ENCODE data around the gene MATCAP1. TPM values are rescaled to one million over a fixed set of nuclear protein-coding genes. Genes with fewer than 3 reads are reported as not detected.
A peak's percentile ranks its signal among the peaks of the same experiment; 100 is the strongest.

Gene MATCAP1
- polyA plus RNA-seq, 1 of the 3 experiments (the other 2 are of a cell fraction): 68.5 TPM

DNA sequence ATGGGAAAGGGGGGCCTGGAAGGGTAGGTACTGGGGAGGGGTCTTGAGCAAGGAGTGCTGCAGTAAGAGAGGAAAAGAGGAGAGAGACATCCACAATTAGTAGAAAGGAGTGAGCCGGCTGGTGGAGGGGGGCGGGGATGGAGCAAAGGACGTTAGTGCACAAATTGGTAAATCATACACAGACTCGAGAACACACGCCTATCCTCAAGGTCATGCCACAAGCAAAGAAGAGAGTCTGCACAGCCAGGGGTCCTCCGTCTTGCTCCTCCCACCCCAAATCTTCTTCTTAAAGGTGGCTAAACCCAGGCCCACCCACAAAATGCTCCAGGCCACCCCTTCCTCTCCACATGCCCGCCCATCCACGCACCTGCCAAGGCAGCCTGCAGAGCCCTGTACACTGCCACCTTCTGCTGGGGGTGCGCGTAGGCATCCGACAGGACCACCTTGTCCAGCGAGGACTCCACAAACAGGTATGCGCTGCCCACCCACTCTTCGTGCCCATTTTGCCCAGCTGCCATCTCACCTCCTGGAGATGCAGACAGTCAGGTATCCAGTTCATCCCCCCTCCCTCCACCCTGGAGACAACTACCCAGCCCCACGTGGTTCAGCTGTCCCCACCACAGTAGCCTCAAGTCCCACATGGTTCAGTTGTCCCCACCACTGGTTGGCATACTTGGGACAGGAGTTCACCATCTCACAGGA, 27.5 kb downstream of the MATCAP1 start:
- no peak for DNase-seq
- no peak for TF ChIP-seq SIN3A (IDR thresholded peaks at IDR 0.05; ENCODE audit: borderline replicate concordance, low read depth, low read length)
- no peak overlapping the region for H3K9ac ChIP-seq
- CTCF ChIA-PET: interaction anchor here (1.1 to 14.2 kb wide), 23 partner anchors 8 to 261 kb away, joined by 3 to 470 read pairs (median 11); partner anchors contain the start of genes CBFB, CES3, HSF4 and MATCAP1
- no peaks in the 10 kb centered on the region for H3K79me2 ChIP-seq (ENCODE audit: insufficient read depth)
- POLR2A ChIA-PET: interaction anchor here (1.4 kb wide), 1 partner anchor 139 kb away, joined by 3 read pairs; no protein-coding TSS in a partner anchor
- H2AFZ ChIP-seq (ENCODE audit: low read depth): no peak overlapping the region
- H4K20me1 ChIP-seq (ENCODE audit: insufficient read depth): peaks cover 26% of the 10 kb centered on the region
- H3K9me3 ChIP-seq: no peaks in the 10 kb centered on the region
- H3F3A ChIP-seq (replicated peaks; ENCODE audit: insufficient read depth): peaks cover 9% of the 10 kb centered on the region
- no peak overlapping the region for H3K4me3 ChIP-seq (ENCODE audit: low read depth in 2 of 2, low read length in 1 of 2)
- no peaks in the 10 kb centered on the region for H3K9me2 ChIP-seq
- H3K4me2 ChIP-seq: no peak overlapping the region
- no peak overlapping the region for H3K27ac ChIP-seq (ENCODE audit: low read depth in 2 of 2, low read length in 1 of 2)
- no peaks in the 10 kb centered on the region for H3K27me3 ChIP-seq (ENCODE audit: insufficient read depth)
- H3K36me3 ChIP-seq (replicated peaks in 1 of 2; ENCODE audit: control insufficient read depth in 1 of 2, insufficient read depth in 2 of 2, low read length in 1 of 2): peaks cover 0 to 4% of the 10 kb centered on the region in 2 experiments
- WGBS (ENCODE audit: low lambda C conversion rate): 84% methylated on average over 15 of the region's 15 CpGs
- peaks cover 4 to 19% of the 10 kb centered on the region in 2 experiments; a peak in 1 of 4 replicates for H3K4me1 ChIP-seq (ENCODE audit: control insufficient read depth in 1 of 2, insufficient read depth in 2 of 2, low read depth in 1 of 2, low read length in 1 of 2)

DNA sequence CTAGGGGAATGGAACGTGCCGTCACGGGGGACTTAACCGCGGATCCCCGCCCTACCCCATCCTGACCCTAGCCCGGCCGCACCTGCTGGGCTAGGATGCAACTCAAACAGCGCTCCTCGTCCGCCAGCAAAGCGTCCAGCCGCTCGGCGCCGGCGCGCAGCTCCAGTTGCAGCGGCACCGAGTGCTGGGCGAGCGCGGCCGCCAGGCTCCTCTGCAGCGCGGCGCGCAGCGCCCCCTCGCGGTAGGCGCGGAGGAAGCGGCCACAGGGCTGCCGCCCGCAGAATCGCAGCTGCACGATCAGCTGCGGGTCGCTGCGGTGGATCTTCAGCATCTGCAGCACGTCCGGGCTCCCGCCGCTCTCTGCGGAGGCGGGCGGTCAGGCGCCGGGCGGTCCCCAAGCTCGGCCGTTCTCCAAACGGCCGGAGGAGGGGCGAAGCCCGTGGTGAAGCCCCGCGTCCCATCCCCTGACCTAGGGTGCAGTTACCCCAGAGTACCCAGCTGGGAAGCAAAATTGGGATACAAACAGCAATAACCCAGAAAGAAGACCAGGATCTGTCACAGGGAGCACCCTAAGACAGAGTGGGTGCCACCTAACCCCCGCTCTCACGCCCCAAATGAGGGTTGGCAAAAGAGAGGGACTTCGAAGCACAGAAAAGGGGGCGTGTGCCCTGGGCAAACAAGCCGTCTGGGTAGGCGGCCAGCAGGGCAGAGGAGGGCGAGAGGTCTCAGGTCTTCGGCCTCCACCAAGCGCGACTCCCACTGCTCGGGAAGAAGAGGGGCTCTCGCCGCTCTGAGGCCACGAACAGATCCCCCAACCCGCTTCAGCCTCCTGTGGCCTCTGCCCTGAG, 28.2 kb downstream of the MATCAP1 start:
- Histone ChIP-seq H3K4me1 (ENCODE audit: control insufficient read depth in 1 of 2, insufficient read depth in 2 of 2, low read depth in 1 of 2, low read length in 1 of 2) (peaks cover 4 to 19% of the 10 kb centered on the region in 2 experiments; a peak in 1 of 4 replicates), H3K9me2 (no peaks in the 10 kb centered on the region), H3K27me3 (ENCODE audit: insufficient read depth) (no peaks in the 10 kb centered on the region), H3K4me3 (ENCODE audit: low read depth in 2 of 2, low read length in 1 of 2) (peak overlapping the region; percentile 27 to 32; a peak in 3 of 4 replicates), H3F3A (replicated peaks; ENCODE audit: insufficient read depth) (peaks cover 11% of the 10 kb centered on the region), H3K79me2 (ENCODE audit: insufficient read depth) (no peaks in the 10 kb centered on the region), H3K36me3 (replicated peaks in 1 of 2; ENCODE audit: control insufficient read depth in 1 of 2, insufficient read depth in 2 of 2, low read length in 1 of 2) (peaks cover 0 to 4% of the 10 kb centered on the region in 2 experiments), H2AFZ (ENCODE audit: low read depth) (no peak overlapping the region), H4K20me1 (ENCODE audit: insufficient read depth) (peaks cover 26% of the 10 kb centered on the region), H3K27ac (ENCODE audit: low read depth in 2 of 2, low read length in 1 of 2) (no peak overlapping the region), H3K9ac (no peak overlapping the region), H3K9me3 (no peaks in the 10 kb centered on the region), H3K4me2 (peak overlapping the region; percentile 65; the same call in 1 of the 2 replicates)
- ChIA-PET POLR2A (interaction anchor here (0.6 to 1.1 kb wide), 3 partner anchors 48 to 161 kb away, joined by 3 to 5 read pairs (median 4); no protein-coding TSS in a partner anchor), CTCF (interaction anchor here (0.6 to 14.2 kb wide), 82 partner anchors 9 to 464 kb away, joined by 3 to 470 read pairs (median 6); partner anchors contain the start of genes CBFB, CES3, CES4A and CIAO2B)
- WGBS (ENCODE audit: low lambda C conversion rate): 33% methylated on average over 28 of the region's 74 CpGs
- peak; percentile 94 for DNase-seq
- TF ChIP-seq, protein P1, sequence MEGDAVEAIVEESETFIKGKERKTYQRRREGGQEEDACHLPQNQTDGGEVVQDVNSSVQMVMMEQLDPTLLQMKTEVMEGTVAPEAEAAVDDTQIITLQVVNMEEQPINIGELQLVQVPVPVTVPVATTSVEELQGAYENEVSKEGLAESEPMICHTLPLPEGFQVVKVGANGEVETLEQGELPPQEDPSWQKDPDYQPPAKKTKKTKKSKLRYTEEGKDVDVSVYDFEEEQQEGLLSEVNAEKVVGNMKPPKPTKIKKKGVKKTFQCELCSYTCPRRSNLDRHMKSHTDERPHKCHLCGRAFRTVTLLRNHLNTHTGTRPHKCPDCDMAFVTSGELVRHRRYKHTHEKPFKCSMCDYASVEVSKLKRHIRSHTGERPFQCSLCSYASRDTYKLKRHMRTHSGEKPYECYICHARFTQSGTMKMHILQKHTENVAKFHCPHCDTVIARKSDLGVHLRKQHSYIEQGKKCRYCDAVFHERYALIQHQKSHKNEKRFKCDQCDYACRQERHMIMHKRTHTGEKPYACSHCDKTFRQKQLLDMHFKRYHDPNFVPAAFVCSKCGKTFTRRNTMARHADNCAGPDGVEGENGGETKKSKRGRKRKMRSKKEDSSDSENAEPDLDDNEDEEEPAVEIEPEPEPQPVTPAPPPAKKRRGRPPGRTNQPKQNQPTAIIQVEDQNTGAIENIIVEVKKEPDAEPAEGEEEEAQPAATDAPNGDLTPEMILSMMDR (IDR thresholded peaks at IDR 0.05): peak; percentile 80
- TF ChIP-seq NFIC (IDR thresholded peaks at IDR 0.05; ENCODE audit: borderline replicate concordance) (no peak), EZH2phosphoT487 (IDR thresholded peaks at IDR 0.05; ENCODE audit: borderline replicate concordance, low read depth) (no peak), SMC3 (IDR thresholded peaks at IDR 0.05; ENCODE audit: low read depth, low read length) (peak; percentile 96), CHD2 (IDR thresholded peaks at IDR 0.05; ENCODE audit: low read length, partially characterized antibody) (peak; percentile 18), EP300 (IDR thresholded peaks at IDR 0.05; ENCODE audit: borderline replicate concordance in 1 of 2, low read depth in 1 of 2, low read length in 1 of 2) (no peak), RAD21 (IDR thresholded peaks at IDR 0.05; ENCODE audit: low read length) (peak; percentile 89), JUND (IDR thresholded peaks at IDR 0.05) (no peak), NRF1 (IDR thresholded peaks at IDR 0.05; ENCODE audit: low read depth, low read length) (peak; percentile 50; the same call in 1 of the 2 replicates), SIN3A (IDR thresholded peaks at IDR 0.05; ENCODE audit: borderline replicate concordance, low read depth, low read length) (peak; percentile 29; the same call in 1 of the 2 replicates), MXI1 (IDR thresholded peaks at IDR 0.05; ENCODE audit: low read depth, low read length) (peak; percentile 20; the same call in 1 of the 2 replicates)

All from SK-N-SH (cell line).